H1 (cell line): Measurements from ENCODE around the gene APLP2.

ENCODE experiments used
- BRCA1 ChIP-seq: IDR thresholded peaks from 2 replicates; pipeline ENCODE4 v1.6.1; 2012; ENCODE audit warnings: low read depth, low read length, improper control_type of control experiment
- CHD7 ChIP-seq: fragments of 300-600 bp; sonication (generic); IDR thresholded peaks from 2 replicates; pipeline ENCODE4 v1.7.1; 2012; ENCODE audit warnings: low read length, moderate library complexity, mild to moderate bottlenecking, inconsistent platforms; ENCODE audit not compliant: insufficient replicate concordance
- CTCF ChIP-seq, 3 experiments: IDR thresholded peaks; 1 replicate in 2 of 3; 2 replicates in 1 of 3; pipeline versions ENCODE4 v1.5.1 to v1.6.1; 2011; ENCODE audit warnings: low read length in 3 of 3, mild to moderate bottlenecking in 3 of 3, inconsistent platforms in 2 of 3, low read depth in 1 of 3, moderate library complexity in 1 of 3; ENCODE audit not compliant: insufficient read depth in 1 of 3; ENCODE audit errors: control extremely low read depth in 1 of 3
- E2F6 ChIP-seq: IDR thresholded peaks from 2 replicates; pipeline ENCODE4 v1.6.1; 2012; ENCODE audit warnings: inconsistent platforms
- EP300 ChIP-seq, 2 experiments: IDR thresholded peaks; 1 replicate in 1 of 2; 2 replicates in 1 of 2; pipeline ENCODE4 v1.6.1; 2011 to 2012; ENCODE audit warnings: low read depth in 2 of 2, low read length in 2 of 2, mild to moderate bottlenecking in 2 of 2, borderline replicate concordance in 1 of 2, inconsistent platforms in 1 of 2, moderate library complexity in 1 of 2
- EZH2 ChIP-seq: fragments of 200-600 bp; sonication (generic); IDR thresholded peaks from 2 replicates; pipeline ENCODE4 v1.7.1; 2012; ENCODE audit warnings: low read depth, mild to moderate bottlenecking, moderate library complexity, low read length, inconsistent platforms; ENCODE audit not compliant: severe bottlenecking
- FOSL1 ChIP-seq: IDR thresholded peaks from 2 replicates; pipeline ENCODE4 v1.6.1; 2011; ENCODE audit warnings: mild to moderate bottlenecking, low read depth, low read length, moderate library complexity; ENCODE audit not compliant: insufficient read depth
- POLR2A ChIP-seq, 2 experiments: IDR thresholded peaks; 1 replicate in 1 of 2; 2 replicates in 1 of 2; pipeline ENCODE4 v1.6.1; 2011; ENCODE audit warnings: low read depth in 2 of 2, low read length in 2 of 2, mild to moderate bottlenecking in 2 of 2; ENCODE audit errors: control extremely low read depth in 1 of 2
- RFX5 ChIP-seq: IDR thresholded peaks from 2 replicates; pipeline ENCODE4 v1.6.1; 2011; ENCODE audit warnings: low read depth, low read length, improper control_type of control experiment, borderline replicate concordance
- RXRA ChIP-seq: IDR thresholded peaks from 2 replicates; pipeline ENCODE4 v1.6.1; 2011; ENCODE audit warnings: low read depth, mild to moderate bottlenecking, low read length, moderate library complexity; ENCODE audit not compliant: insufficient read depth
- TAF1 ChIP-seq: IDR thresholded peaks from 2 replicates; pipeline ENCODE4 v1.6.1; 2011; ENCODE audit warnings: mild to moderate bottlenecking, low read depth, low read length

GRCh38 chr11:130120045-130120444, 50.4 kb downstream of the APLP2 start:
- no peak for TF ChIP-seq CTCF (IDR thresholded peaks at IDR 0.05; ENCODE audit: control extremely low read depth in 1 of 3, insufficient read depth in 1 of 3, low read depth in 1 of 3, low read length in 3 of 3)
- TF ChIP-seq POLR2A (IDR thresholded peaks at IDR 0.05; ENCODE audit: control extremely low read depth in 1 of 2, low read depth in 2 of 2, low read length in 2 of 2) = no peak
- no peak for TF ChIP-seq RXRA
- no peak for TF ChIP-seq E2F6
- TF ChIP-seq RFX5 = no peak
- TF ChIP-seq FOSL1 = no peak
- no peak for TF ChIP-seq EP300 (IDR thresholded peaks at IDR 0.05; ENCODE audit: borderline replicate concordance in 1 of 2, low read depth in 2 of 2, low read length in 2 of 2)
- TF ChIP-seq TAF1 = no peak
- no peak for TF ChIP-seq CHD7
- no peak for TF ChIP-seq EZH2
- TF ChIP-seq BRCA1 = no peak
